ENCODE measurements around the gene PFKL.
"Not testable (repeated sequence)": the region's sequence is repeated elsewhere in the genome, so short reads cannot be mapped to it uniquely, and the experiment has no call there.

PFKL gene

DNA sequence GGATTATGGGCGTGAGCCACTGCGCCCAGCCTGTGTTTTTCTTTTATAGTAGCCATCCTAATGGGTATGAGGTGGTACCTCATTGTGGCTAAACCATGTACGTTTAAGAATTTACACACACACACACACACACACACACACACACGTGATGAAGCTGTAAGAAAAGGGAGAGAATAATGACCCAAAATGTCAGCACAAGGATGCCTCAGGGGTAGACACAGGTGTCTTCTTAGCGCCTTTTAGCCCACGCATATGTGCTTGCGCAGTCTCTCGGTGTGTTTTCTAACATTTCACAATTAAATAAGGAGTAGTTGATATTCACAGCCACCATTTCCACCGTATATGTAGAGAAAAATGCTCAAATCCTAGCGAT, 782 bp upstream of the PFKL start:
- in situ Hi-C loops (cut with MboI; ENCODE audit: low pct_unique_long_range_greater_than_20kb, low sequenced_read_pairs, unreplicated experiment): loop anchor here (25.0 kb wide), 1 partner anchor 212 kb away; no protein-coding TSS in a partner anchor
- no peak for DNase-seq (ENCODE audit: low spot score)

DNA sequence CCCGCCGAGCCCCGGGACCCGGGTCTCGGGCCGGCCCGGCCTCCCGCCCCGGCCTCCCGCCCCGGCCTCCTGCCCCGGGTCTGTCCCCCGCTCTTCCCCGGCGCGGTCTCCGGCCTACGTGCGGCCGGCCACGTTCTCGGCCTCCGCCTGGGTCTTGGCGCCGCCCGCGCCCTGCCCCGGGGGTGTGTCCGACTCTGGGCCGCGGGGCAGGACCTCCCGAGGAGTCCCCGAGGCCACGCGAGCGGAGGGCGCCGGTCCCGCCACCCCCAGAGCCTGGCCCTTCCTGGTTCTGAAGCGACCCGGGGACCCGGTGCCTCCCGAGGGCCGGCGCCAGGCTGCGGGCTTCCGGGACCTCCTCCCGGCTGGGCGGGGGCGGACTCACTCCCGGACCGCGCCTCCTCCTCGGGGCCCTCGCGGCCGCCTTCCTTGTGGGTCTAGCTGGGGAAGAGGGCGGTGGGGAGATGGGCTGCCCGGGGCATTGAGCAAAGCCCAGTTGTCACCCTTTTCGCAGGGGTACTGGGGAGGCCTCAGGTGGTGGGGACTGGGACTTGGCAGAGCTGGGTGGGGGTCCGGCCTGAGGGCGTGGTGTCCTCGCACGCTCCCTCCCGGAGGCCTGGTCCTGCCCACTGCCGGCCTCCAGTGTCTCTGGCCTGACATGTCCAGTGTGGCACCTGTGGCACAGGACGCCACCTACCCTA, 558 bp downstream of the PFKL start:
- in situ Hi-C loops (cut with MboI; ENCODE audit: low pct_unique_long_range_greater_than_20kb, low sequenced_read_pairs, unreplicated experiment): no loop called here
- DNase-seq (ENCODE audit: low spot score): peak; percentile 86
- no peak for TF ChIP-seq CTCF (IDR thresholded peaks at IDR 0.05; ENCODE audit: extremely low read depth, insufficient read depth, missing control alignments)

More for the DNA sequence above, 782 bp upstream of the PFKL start:
- no peak for TF ChIP-seq CTCF (IDR thresholded peaks at IDR 0.05; ENCODE audit: extremely low read depth, insufficient read depth, missing control alignments)

GRCh38 chr21:44301141-44301540, 1.3 kb downstream of the PFKL start:
- DNase-seq (ENCODE audit: low spot score): no peak
- in situ Hi-C loops (cut with MboI; ENCODE audit: low pct_unique_long_range_greater_than_20kb, low sequenced_read_pairs, unreplicated experiment): no loop called here
- TF ChIP-seq CTCF (IDR thresholded peaks at IDR 0.05; ENCODE audit: extremely low read depth, insufficient read depth, missing control alignments): no peak

DNA sequence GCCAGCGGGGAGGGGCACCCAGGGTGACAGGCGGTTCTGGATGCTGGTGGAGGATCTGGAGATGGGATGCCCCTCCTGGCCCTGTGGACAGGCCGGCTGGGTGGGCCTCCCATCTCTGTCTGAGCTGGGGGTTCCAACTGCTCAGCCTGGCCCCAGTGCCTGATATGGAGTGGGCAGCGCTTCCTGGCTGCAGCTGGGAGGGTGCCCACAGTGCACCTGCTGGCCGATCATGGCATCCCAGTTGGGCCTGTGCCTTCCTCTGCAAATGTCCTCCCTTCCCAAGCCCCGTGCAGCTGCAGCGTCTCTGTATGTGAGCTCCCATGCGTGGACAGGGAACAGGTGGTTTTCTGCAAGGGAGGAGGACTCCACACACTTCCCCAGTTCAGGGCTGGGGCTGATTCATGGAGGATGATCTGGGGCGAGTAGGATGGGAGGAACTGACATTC, 2.1 kb downstream of the PFKL start:
- no peak for DNase-seq (ENCODE audit: low spot score)
- no peak for TF ChIP-seq CTCF (IDR thresholded peaks at IDR 0.05; ENCODE audit: extremely low read depth, insufficient read depth, missing control alignments)
- in situ Hi-C loops (cut with MboI; ENCODE audit: low pct_unique_long_range_greater_than_20kb, low sequenced_read_pairs, unreplicated experiment): no loop called here

GRCh38 chr21:44302573-44303401, 2.9 kb downstream of the PFKL start:
- peak; percentile 21 for TF ChIP-seq CTCF (IDR thresholded peaks at IDR 0.05; ENCODE audit: extremely low read depth, insufficient read depth, missing control alignments)
- in situ Hi-C loops (cut with MboI; ENCODE audit: low pct_unique_long_range_greater_than_20kb, low sequenced_read_pairs, unreplicated experiment); DNase-seq (ENCODE audit: low spot score): not testable (repeated sequence)

DNA sequence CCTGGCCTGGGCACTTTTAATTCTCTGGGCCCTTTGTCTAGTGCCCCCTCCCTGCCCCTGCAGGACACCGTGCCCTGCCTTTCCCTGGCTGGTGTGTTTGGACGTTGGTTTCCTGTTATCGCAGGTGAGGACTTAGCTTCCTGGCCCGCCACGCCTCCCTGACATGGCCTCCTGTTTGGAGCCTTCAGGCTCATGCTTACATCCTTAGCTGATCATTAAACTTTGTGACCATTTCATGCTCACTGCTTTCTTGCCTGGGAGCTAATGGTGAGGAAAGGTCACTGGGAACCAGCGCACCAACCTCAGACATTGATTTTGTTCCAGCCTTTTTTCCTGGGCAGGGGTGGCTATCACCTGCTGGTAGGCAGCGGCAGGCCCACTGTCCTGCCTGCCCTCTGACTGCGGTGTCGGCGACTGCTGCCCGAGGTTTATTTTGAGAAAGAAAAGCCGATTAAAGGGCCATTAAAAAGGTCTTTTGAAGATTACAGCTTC, 3.7 kb downstream of the PFKL start:
- DNase-seq (ENCODE audit: low spot score): no peak
- in situ Hi-C loops (cut with MboI; ENCODE audit: low pct_unique_long_range_greater_than_20kb, low sequenced_read_pairs, unreplicated experiment): no loop called here
- no peak for TF ChIP-seq CTCF (IDR thresholded peaks at IDR 0.05; ENCODE audit: extremely low read depth, insufficient read depth, missing control alignments)
